ENCODE measurements around the gene SLC44A5.

Gene SLC44A5

GRCh38 chr1:75533085-75533484, 77.8 kb downstream of the SLC44A5 start:
- no peak for TF ChIP-seq MAX (IDR thresholded peaks at IDR 0.05)
- TF ChIP-seq TAF1 (IDR thresholded peaks at IDR 0.05; ENCODE audit: low read depth), result no peak
- TF ChIP-seq REST (IDR thresholded peaks at IDR 0.05; ENCODE audit: low read depth), result no peak
- TF ChIP-seq USF1 (IDR thresholded peaks at IDR 0.05), result no peak

GRCh38 chr1:75531570-75531969, 79.3 kb downstream of the SLC44A5 start:
- TF ChIP-seq EGR1 (IDR thresholded peaks at IDR 0.05) (no peak), USF1 (IDR thresholded peaks at IDR 0.05) (no peak), ZBTB7A (IDR thresholded peaks at IDR 0.05; ENCODE audit: low read depth) (no peak), TAF1 (IDR thresholded peaks at IDR 0.05; ENCODE audit: low read depth) (no peak), EP300 (IDR thresholded peaks at IDR 0.05; ENCODE audit: borderline replicate concordance) (no peak), TEAD4 (IDR thresholded peaks at IDR 0.05) (no peak), NFIC (IDR thresholded peaks at IDR 0.05) (no peak), CREB1 (IDR thresholded peaks at IDR 0.05; ENCODE audit: low read depth) (no peak), YY1 (IDR thresholded peaks at IDR 0.05; ENCODE audit: low read depth) (no peak)

- no peak for TF ChIP-seq EGR1 (IDR thresholded peaks at IDR 0.05)
- TF ChIP-seq FOXM1 (IDR thresholded peaks at IDR 0.05; ENCODE audit: borderline replicate concordance, low read depth), result no peak
- no peak for TF ChIP-seq CREB1 (IDR thresholded peaks at IDR 0.05; ENCODE audit: low read depth)
- no peak for TF ChIP-seq USF1 (IDR thresholded peaks at IDR 0.05)
- TF ChIP-seq CEBPB (IDR thresholded peaks at IDR 0.05), result no peak
Observed at GRCh38 chr1:75529488-75529887, 81.4 kb downstream of the SLC44A5 start.

GRCh38 chr1:75528001-75528400, 82.9 kb downstream of the SLC44A5 start:
- TF ChIP-seq REST (IDR thresholded peaks at IDR 0.05; ENCODE audit: low read depth), result no peak
- no peak for TF ChIP-seq CEBPB (IDR thresholded peaks at IDR 0.05)
- no peak for TF ChIP-seq NFIC (IDR thresholded peaks at IDR 0.05)
- TF ChIP-seq TCF12 (IDR thresholded peaks at IDR 0.05; ENCODE audit: low read depth), result no peak

- TF ChIP-seq TEAD4 (IDR thresholded peaks at IDR 0.05) (no peak), ZBTB7A (IDR thresholded peaks at IDR 0.05; ENCODE audit: low read depth) (no peak), YY1 (IDR thresholded peaks at IDR 0.05; ENCODE audit: low read depth) (no peak), EGR1 (IDR thresholded peaks at IDR 0.05) (no peak), RAD21 (IDR thresholded peaks at IDR 0.05; ENCODE audit: low read depth) (no peak), CREB1 (IDR thresholded peaks at IDR 0.05; ENCODE audit: low read depth) (no peak), FOXM1 (IDR thresholded peaks at IDR 0.05; ENCODE audit: borderline replicate concordance, low read depth) (no peak), NFIC (IDR thresholded peaks at IDR 0.05) (no peak), MAX (IDR thresholded peaks at IDR 0.05) (no peak), TAF1 (IDR thresholded peaks at IDR 0.05; ENCODE audit: low read depth) (no peak), USF1 (IDR thresholded peaks at IDR 0.05) (no peak), CEBPB (IDR thresholded peaks at IDR 0.05) (no peak), TCF12 (IDR thresholded peaks at IDR 0.05; ENCODE audit: low read depth) (no peak)
Observed at GRCh38 chr1:75522389-75522788, 88.5 kb downstream of the SLC44A5 start.

GRCh38 chr1:75521658-75522057, 89.3 kb downstream of the SLC44A5 start:
- TF ChIP-seq CREB1 (IDR thresholded peaks at IDR 0.05; ENCODE audit: low read depth) (no peak), TAF1 (IDR thresholded peaks at IDR 0.05; ENCODE audit: low read depth) (no peak), MAX (IDR thresholded peaks at IDR 0.05) (no peak), REST (IDR thresholded peaks at IDR 0.05; ENCODE audit: low read depth) (no peak), TCF12 (IDR thresholded peaks at IDR 0.05; ENCODE audit: low read depth) (no peak), EP300 (IDR thresholded peaks at IDR 0.05; ENCODE audit: borderline replicate concordance) (no peak), RAD21 (IDR thresholded peaks at IDR 0.05; ENCODE audit: low read depth) (no peak)

Measured in Ishikawa (cell line).